HCT116 (cell line): Measurements from ENCODE around the gene SOX1. TPM values are rescaled to one million over a fixed set of nuclear protein-coding genes. Genes with fewer than 3 reads are reported as not detected.

Experiments
- CEBPB ChIP-seq: IDR thresholded peaks from 2 replicates; pipeline ENCODE4 v1.6.1; 2012; ENCODE audit warnings: low read depth
- EGR1 ChIP-seq: IDR thresholded peaks from 2 replicates; pipeline ENCODE4 v1.6.1; 2012; ENCODE audit warnings: low read depth
- JUND ChIP-seq: IDR thresholded peaks from 2 replicates; pipeline ENCODE4 v1.6.1; 2012
- REST ChIP-seq: IDR thresholded peaks from 2 replicates; pipeline ENCODE4 v1.6.1; 2012; ENCODE audit warnings: low read depth
- SRF ChIP-seq: IDR thresholded peaks from 2 replicates; pipeline ENCODE4 v1.6.1; 2012; ENCODE audit warnings: low read depth
- TCF7L2 ChIP-seq: IDR thresholded peaks from 2 replicates; pipeline ENCODE4 v1.7.0; 2011; ENCODE audit warnings: borderline replicate concordance, inconsistent platforms; ENCODE audit not compliant: insufficient read depth, insufficient read length; ENCODE audit errors: extremely low read depth
- ZBTB33 ChIP-seq: IDR thresholded peaks from 2 replicates; pipeline ENCODE4 v1.6.1; 2011; ENCODE audit warnings: mild to moderate bottlenecking, low read length, moderate library complexity; ENCODE audit not compliant: insufficient replicate concordance; ENCODE audit errors: extremely low read depth
- ZNF274 ChIP-seq: fragments of 200-500 bp; sonication (Bioruptor generic); IDR thresholded peaks from 2 replicates; pipeline ENCODE4 v1.6.1; 2014; ENCODE audit warnings: mild to moderate bottlenecking, low read depth, low read length, inconsistent platforms
- total RNA-seq: library from RNA; stranded (reverse); gene quantifications from one replicate; pipeline ENCODE4 v1.2.1, GENCODE V29; 2021; ENCODE audit not compliant: unreplicated experiment

Gene SOX1
- total RNA-seq, 1 experiment from 2014 or later, result not detected

- TF ChIP-seq TCF7L2 (no peak), EGR1 (no peak), ZBTB33 (no peak), JUND (no peak), CEBPB (no peak), REST (no peak), SRF (no peak), ZNF274 (no peak)
Measured at GRCh38 chr13:112103260-112103838, 36.4 kb downstream of the SOX1 start (continued).
